ACC112 (cell line): ENCODE results near the gene GOLT1A.

Experiments
- H2AFZ ChIP-seq: fragments of 200-600 bp; sonication (generic); one replicate; pipeline ENCODE4 v1.6.0; 2017; ENCODE audit warnings: antibody characterized with exemption, low read length; ENCODE audit not compliant: unreplicated experiment
- H3K27ac ChIP-seq: fragments of 200-600 bp; sonication (generic); 2 replicates; pipeline ENCODE4 v1.5.1; 2014; ENCODE audit warnings: low read depth, mild to moderate bottlenecking, antibody characterized with exemption, low read length, moderate library complexity
- H3K27me3 ChIP-seq: fragments of 200-600 bp; sonication (generic); 2 replicates; pipeline ENCODE4 v1.6.1; 2014; ENCODE audit warnings: mild to moderate bottlenecking, antibody characterized with exemption, low read length, moderate library complexity, mixed read lengths; ENCODE audit not compliant: insufficient read depth
- H3K36me3 ChIP-seq: fragments of 200-600 bp; sonication (generic); 2 replicates; pipeline ENCODE4 v1.6.1; 2016; ENCODE audit warnings: mild to moderate bottlenecking, antibody characterized with exemption, low read length, moderate library complexity, mixed read lengths; ENCODE audit not compliant: insufficient read depth
- H3K4me1 ChIP-seq: fragments of 200-600 bp; sonication (generic); one replicate; pipeline ENCODE4 v1.6.1; 2016; ENCODE audit warnings: low read length, mixed read lengths; ENCODE audit not compliant: insufficient read depth, unreplicated experiment, control insufficient read depth
- H3K4me3 ChIP-seq: fragments of 200-600 bp; sonication (generic); 2 replicates; pipeline ENCODE4 v1.5.1; 2014; ENCODE audit warnings: mild to moderate bottlenecking, low read depth, low read length
- H3K79me2 ChIP-seq: fragments of 200-600 bp; sonication (generic); one replicate; pipeline ENCODE4 v1.6.0; 2016; ENCODE audit warnings: low read length; ENCODE audit not compliant: control insufficient read depth, unreplicated experiment, insufficient read depth

The GOLT1A gene

DNA sequence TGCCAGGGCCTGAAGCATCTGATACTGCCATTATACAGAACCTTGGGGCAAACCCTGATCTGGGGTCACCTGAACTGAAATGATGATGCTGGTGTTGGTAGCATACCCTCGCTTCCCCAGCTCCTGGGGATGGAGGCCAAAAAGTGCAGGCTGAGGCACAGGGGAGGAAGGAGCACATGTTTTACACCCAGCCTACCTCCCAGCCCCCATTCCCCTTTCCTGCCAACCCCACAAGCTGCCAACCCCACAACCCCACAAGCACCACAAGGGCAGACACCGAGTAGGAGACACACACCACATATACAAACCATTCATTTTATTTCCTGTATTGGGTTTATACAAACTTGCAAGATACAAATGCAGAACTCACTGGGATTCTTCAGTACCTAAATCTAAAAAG, 4.8 kb upstream of the GOLT1A start:
- no peaks in the 10 kb centered on the region for H3K36me3 ChIP-seq
- H3K4me3 ChIP-seq, result no peak overlapping the region
- H3K79me2 ChIP-seq, result no peaks in the 10 kb centered on the region
- H3K27me3 ChIP-seq, result peaks cover 19% of the 10 kb centered on the region
- no peaks in the 10 kb centered on the region for H3K4me1 ChIP-seq
- no peak overlapping the region for H3K27ac ChIP-seq
- H2AFZ ChIP-seq, result no peak overlapping the region

DNA sequence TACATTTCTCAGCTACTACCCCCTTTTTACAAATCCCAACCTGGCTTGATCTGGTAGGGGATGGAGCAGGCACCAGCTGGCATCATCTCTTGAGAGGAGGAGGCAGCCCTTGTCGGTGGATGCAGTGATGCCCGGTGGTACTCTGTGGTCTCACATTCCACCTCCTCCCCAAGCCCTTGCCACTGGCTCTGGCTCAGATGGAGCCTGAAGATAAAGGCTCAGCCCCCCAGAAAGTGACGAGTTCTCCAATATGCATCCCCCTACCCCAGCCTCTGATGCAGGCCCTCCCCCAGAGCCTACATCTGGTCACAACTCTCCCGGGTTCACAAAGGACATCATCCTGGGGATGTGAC, 3.8 kb upstream of the GOLT1A start:
- no peak overlapping the region for H3K4me3 ChIP-seq
- H3K27ac ChIP-seq, result no peak overlapping the region
- no peaks in the 10 kb centered on the region for H3K36me3 ChIP-seq
- H3K4me1 ChIP-seq, result no peaks in the 10 kb centered on the region
- no peaks in the 10 kb centered on the region for H3K79me2 ChIP-seq
- no peak overlapping the region for H2AFZ ChIP-seq
- H3K27me3 ChIP-seq, result peaks cover 23% of the 10 kb centered on the region

DNA sequence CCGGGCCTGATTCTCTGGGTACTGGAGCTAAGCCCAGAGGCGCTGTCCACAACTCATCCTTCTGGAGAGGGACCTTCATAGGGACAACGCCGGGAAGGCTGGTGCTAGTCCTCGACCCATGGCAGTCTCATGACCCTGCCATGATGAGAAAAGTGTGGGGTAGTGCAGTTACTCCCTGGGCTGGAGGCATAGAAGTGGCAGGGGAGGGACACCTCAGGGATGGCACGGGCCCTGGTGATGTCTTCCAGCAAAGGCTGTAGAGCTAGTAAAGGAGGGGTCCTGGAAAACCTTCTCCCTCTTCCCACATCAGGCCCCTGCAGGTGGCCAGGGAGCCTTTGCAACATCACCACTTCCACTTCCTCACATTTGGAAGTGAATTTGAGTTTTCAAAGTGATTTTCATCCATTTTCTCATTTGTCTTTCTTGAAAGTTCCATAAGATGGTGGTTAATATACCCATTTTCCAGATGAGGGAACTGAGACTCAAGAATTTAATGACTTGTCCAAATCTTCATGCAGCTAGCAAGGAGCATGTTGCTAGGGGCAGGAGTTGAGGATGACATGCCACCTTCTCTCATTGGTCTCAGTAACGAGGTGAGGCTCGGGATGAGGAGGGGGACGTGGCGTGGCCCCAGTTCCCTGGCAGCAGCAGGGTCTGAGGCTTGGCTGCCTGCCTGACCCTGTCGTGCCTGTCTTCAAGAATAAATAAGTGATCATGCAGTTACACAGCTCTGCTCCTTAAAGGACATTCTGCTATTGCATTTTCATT, 3.3 kb upstream of the GOLT1A start:
- Histone ChIP-seq H3K27ac (no peak overlapping the region), H3K4me3 (no peak overlapping the region), H3K79me2 (no peaks in the 10 kb centered on the region), H2AFZ (no peak overlapping the region), H3K36me3 (no peaks in the 10 kb centered on the region), H3K4me1 (no peaks in the 10 kb centered on the region), H3K27me3 (peaks cover 22% of the 10 kb centered on the region)

DNA sequence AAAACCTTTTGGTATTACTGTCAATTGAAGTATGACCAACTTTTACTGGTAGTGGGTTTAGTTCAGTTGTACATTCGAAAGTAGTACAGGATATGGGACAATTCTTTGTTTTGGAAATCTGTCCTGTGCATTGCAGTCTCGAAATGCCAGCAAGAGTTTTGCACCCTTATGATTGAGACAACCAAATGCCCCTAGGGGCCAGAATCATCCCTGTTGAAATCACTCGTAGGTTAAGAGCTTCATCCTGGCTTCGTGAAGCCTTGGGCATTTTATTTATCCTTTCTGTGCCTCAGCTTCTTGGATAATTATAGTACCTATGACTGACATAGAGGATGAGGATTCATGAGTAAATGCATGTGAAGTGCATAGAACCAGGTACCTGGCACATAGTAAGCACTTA, 2.4 kb upstream of the GOLT1A start:
- H3K79me2 ChIP-seq, result no peaks in the 10 kb centered on the region
- no peak overlapping the region for H2AFZ ChIP-seq
- H3K36me3 ChIP-seq, result no peaks in the 10 kb centered on the region
- no peaks in the 10 kb centered on the region for H3K4me1 ChIP-seq
- H3K4me3 ChIP-seq, result no peak overlapping the region
- peaks cover 21% of the 10 kb centered on the region for H3K27me3 ChIP-seq
- H3K27ac ChIP-seq, result no peak overlapping the region

DNA sequence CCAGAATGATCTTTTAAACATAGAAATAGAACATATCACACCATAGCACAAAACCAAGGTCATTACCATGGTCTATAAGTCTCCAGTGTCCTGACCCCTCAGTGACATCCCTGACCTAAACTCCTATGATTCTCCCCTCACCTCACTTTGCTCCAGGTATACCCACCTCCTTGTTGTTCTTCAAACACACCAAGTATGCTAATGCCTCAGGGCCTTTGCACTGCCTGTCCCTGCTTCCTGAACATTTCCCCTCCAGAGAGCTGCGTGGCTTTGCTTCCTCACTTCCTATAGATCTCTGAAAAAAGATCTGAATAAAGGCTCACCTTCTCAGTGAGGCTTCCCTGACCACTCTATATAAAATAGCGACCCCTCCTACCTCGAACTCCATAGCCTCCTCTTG, 1.1 kb downstream of the GOLT1A start:
- Histone ChIP-seq H2AFZ (no peak overlapping the region), H3K27ac (no peak overlapping the region), H3K79me2 (no peaks in the 10 kb centered on the region), H3K36me3 (no peaks in the 10 kb centered on the region), H3K4me1 (no peaks in the 10 kb centered on the region), H3K27me3 (peaks cover 29% of the 10 kb centered on the region), H3K4me3 (no peak overlapping the region)

DNA sequence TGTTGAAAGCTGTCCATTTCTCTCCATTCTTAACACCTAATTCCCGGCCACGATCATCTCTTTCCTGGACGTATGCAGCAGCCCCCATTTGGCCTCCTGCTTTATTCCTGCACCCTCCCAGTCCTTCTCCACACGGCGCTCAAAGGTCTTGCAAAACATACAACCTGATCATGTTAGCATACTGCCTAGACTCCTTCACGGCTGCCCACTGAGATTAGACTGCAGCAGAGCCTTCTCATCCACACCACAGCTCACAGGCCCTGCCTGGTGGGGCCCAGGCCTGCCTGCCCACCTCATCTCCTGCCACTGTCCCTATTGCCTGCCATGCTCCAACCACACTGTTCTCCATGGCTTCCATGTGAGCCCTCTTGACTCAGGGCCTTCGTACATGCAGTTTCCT, 2.7 kb downstream of the GOLT1A start:
- no peaks in the 10 kb centered on the region for H3K36me3 ChIP-seq
- no peak overlapping the region for H3K27ac ChIP-seq
- peaks cover 39% of the 10 kb centered on the region for H3K27me3 ChIP-seq
- no peaks in the 10 kb centered on the region for H3K4me1 ChIP-seq
- no peak overlapping the region for H2AFZ ChIP-seq
- H3K79me2 ChIP-seq, result no peaks in the 10 kb centered on the region
- H3K4me3 ChIP-seq, result no peak overlapping the region

DNA sequence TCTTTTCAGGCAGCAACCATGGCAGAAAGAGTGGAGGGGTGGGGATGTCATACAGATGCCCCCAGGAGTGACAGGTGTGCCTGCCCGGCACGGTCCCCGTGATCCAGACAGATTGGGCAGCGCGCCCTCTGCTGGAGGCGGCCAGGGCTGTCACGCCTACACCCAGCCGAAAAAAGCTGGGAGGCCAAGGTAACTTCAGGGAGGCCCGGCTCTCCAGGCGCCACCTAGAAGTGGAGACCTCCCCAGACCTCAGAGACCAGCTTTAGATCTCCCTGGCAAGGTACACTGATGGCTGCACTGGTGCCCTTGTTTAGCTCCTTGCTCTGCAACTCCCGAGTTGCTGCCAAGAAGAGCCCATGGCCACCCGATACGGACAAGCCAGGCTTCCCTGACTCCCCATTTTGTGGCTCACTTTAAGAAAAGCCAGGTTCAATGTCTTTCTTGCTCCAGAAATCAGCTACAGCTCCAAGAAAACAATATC, 6.6 kb downstream of the GOLT1A start:
- no peak overlapping the region for H2AFZ ChIP-seq
- peaks cover 61% of the 10 kb centered on the region for H3K27me3 ChIP-seq
- H3K27ac ChIP-seq, result no peak overlapping the region
- H3K4me1 ChIP-seq, result no peaks in the 10 kb centered on the region
- no peak overlapping the region for H3K4me3 ChIP-seq
- H3K36me3 ChIP-seq, result no peaks in the 10 kb centered on the region
- no peaks in the 10 kb centered on the region for H3K79me2 ChIP-seq

DNA sequence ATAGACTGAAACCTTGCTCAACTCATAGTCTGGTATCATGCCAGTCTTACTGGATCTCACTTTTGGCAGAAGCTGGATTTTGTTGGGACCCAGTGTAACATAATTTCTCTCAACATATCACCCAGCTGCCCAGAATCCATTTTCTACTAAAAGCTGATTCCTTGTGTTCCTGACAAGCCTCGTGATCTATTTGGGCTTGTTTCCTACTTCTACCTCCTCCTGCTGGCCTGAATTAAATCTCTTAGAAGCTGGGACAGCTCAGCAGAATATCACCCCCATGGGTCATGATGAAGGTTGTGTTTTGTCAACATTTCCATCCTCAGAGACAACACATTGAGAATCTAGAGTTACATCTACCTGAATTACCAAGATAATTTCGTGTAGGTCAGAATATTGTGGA, 7.7 kb downstream of the GOLT1A start:
- Histone ChIP-seq H3K27me3 (peaks cover 61% of the 10 kb centered on the region), H2AFZ (no peak overlapping the region), H3K36me3 (no peaks in the 10 kb centered on the region), H3K4me3 (no peak overlapping the region), H3K4me1 (no peaks in the 10 kb centered on the region), H3K27ac (no peak overlapping the region), H3K79me2 (no peaks in the 10 kb centered on the region)

DNA sequence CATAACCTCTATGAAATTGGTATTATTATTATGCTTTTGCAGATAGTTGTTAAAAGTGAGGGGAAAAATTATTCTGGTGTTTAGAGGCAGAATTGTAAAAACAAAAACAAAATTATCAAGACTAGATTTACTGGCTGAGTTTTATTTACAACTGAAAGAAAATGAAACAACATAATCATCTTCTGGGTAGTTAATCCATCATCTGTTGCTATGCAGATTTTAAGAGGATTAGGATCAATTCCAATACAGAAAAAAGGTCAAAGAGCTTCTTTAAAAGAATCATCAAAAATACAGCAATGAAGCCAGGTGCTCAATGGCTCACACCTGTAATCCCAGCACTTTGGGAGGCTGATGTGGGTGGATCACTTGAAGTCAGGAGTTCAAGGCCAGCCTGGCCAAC, 8.3 kb downstream of the GOLT1A start:
- no peak overlapping the region for H2AFZ ChIP-seq
- peaks cover 61% of the 10 kb centered on the region for H3K27me3 ChIP-seq

DNA sequence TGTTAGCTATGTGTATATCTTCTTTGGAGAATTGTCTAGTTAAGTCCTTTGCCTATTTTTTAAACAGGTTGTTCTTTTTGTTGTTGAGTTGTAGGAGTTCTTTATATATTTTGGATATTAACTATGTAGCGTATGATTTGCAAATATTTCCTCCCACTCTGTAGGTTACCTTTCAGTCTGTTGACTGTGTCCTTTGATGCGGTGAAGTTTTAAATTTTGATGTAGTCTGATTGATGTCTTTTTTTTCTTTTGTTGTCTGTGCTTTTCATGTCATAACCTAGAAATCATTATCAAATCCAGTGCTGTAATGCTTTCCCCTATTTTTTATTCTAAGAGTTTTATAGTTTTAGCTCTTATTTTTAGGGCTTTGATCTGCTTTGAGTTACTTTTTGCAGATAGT, 8.8 kb downstream of the GOLT1A start:
- Histone ChIP-seq H3K36me3 (no peaks in the 10 kb centered on the region), H3K27ac (no peak overlapping the region), H3K4me3 (no peak overlapping the region), H2AFZ (no peak overlapping the region), H3K27me3 (peaks cover 61% of the 10 kb centered on the region), H3K4me1 (no peaks in the 10 kb centered on the region), H3K79me2 (no peaks in the 10 kb centered on the region)

More for the DNA sequence above, 8.3 kb downstream of the GOLT1A start:
- Histone ChIP-seq H3K4me1 (no peaks in the 10 kb centered on the region), H3K79me2 (no peaks in the 10 kb centered on the region), H3K27ac (no peak overlapping the region), H3K36me3 (no peaks in the 10 kb centered on the region), H3K4me3 (no peak overlapping the region)

DNA sequence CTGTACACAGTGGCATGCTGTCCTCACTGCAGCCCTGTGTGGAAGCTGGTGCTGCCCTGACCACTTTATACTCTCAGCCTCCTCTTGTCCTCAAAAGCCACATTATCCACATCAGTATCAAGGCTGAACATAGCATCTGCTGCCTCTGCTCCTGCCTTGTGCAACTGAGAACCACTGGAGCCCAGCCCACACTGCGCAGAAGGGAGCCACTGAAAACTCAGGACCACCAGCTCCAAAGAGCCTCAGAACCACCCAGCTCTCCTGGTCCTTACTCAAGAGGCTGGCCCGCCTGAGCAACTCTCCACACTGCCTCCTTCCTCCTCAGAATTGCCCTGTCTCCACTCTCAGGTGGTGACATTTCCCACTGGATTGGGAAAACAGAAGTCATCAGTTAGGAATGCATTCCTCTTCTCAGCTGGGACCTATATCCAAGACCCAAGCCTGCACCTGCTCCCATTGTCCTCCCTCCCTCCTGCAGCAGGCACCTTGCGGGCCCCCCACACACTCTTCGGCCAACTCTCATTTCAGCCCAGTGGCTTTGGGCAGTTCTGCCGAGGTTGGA, 10.5 kb downstream of the GOLT1A start:
- H3K27ac ChIP-seq, result no peak overlapping the region
- no peak overlapping the region for H3K4me3 ChIP-seq
- H3K4me1 ChIP-seq, result peaks cover 9% of the 10 kb centered on the region
- no peak overlapping the region for H2AFZ ChIP-seq
- no peaks in the 10 kb centered on the region for H3K36me3 ChIP-seq
- peaks cover 49% of the 10 kb centered on the region for H3K27me3 ChIP-seq
- no peaks in the 10 kb centered on the region for H3K79me2 ChIP-seq
